Hepatocyte (in vitro differentiated cells): ENCODE results near the gene PDE11A. TPM values are rescaled to one million over a fixed set of nuclear protein-coding genes. Genes with fewer than 3 reads are reported as not detected.

Source experiments
- DNase-seq: peaks from one replicate; pipeline ENCODE4 v3.0.0-alpha.2; 2016; ENCODE audit warnings: low spot score
- H2AFZ ChIP-seq: fragments of 200-600 bp; sonication (generic); 2 replicates; pipeline ENCODE4 v1.6.0; 2016; ENCODE audit warnings: antibody characterized with exemption, mild to moderate bottlenecking
- H3K27ac ChIP-seq: fragments of 200-600 bp; sonication (generic); 2 replicates; pipeline ENCODE4 v1.5.1; 2016; ENCODE audit warnings: mild to moderate bottlenecking
- H3K27me3 ChIP-seq: fragments of 200-600 bp; sonication (generic); 2 replicates; pipeline ENCODE4 v1.6.1; 2016
- H3K36me3 ChIP-seq: fragments of 200-600 bp; sonication (generic); replicated peaks from 2 replicates; pipeline ENCODE4 v1.5.1; 2016; ENCODE audit warnings: low read depth; ENCODE audit not compliant: insufficient read depth
- H3K4me1 ChIP-seq: fragments of 200-600 bp; sonication (generic); 2 replicates; pipeline ENCODE4 v1.5.1; 2016; ENCODE audit warnings: mild to moderate bottlenecking, moderate library complexity; ENCODE audit not compliant: insufficient read depth
- H3K4me2 ChIP-seq: fragments of 200-600 bp; sonication (generic); 2 replicates; pipeline ENCODE4 v1.6.0; 2016
- H3K4me3 ChIP-seq: fragments of 200-600 bp; sonication (generic); 2 replicates; pipeline ENCODE4 v1.5.1; 2016; ENCODE audit warnings: mild to moderate bottlenecking
- H3K79me2 ChIP-seq: fragments of 200-600 bp; sonication (generic); 2 replicates; pipeline ENCODE4 v1.6.0; 2017; ENCODE audit warnings: mild to moderate bottlenecking
- H3K9me2 ChIP-seq: fragments of 200-600 bp; sonication (generic); replicated peaks from 2 replicates; pipeline ENCODE4 v1.6.0; 2017; ENCODE audit warnings: mild to moderate bottlenecking; ENCODE audit not compliant: insufficient read depth
- H3K9me3 ChIP-seq: fragments of 200-600 bp; sonication (generic); 2 replicates; pipeline ENCODE4 v1.5.1; 2016; ENCODE audit warnings: low read depth, mild to moderate bottlenecking
- H4K20me1 ChIP-seq: fragments of 200-600 bp; sonication (generic); 2 replicates; pipeline ENCODE4 v1.6.0; 2016; ENCODE audit warnings: mild to moderate bottlenecking; ENCODE audit not compliant: insufficient read depth, poor library complexity, severe bottlenecking
- CTCF ChIP-seq: fragments of 200-600 bp; sonication (generic); IDR thresholded peaks from 2 replicates; pipeline ENCODE4 v1.5.1; 2016; ENCODE audit warnings: antibody characterized with exemption, mild to moderate bottlenecking; ENCODE audit not compliant: poor library complexity
- EZH2 ChIP-seq: fragments of 200-600 bp; sonication (generic); IDR thresholded peaks from 2 replicates; pipeline ENCODE4 v1.6.1; 2016; ENCODE audit warnings: antibody characterized with exemption, mild to moderate bottlenecking, borderline replicate concordance
- EZH2phosphoT487 ChIP-seq: fragments of 200-600 bp; sonication (generic); IDR thresholded peaks from one replicate; pipeline ENCODE4 v1.6.1; 2018; ENCODE audit warnings: antibody characterized with exemption, mild to moderate bottlenecking, low read depth, moderate library complexity; ENCODE audit not compliant: unreplicated experiment, severe bottlenecking
- WGBS: methylation state at CpG from one replicate; pipeline ENCODE4 v1.1.6; 2016; ENCODE audit warnings: low lambda C conversion rate; ENCODE audit errors: missing lambda C conversion rate; 5-methylcytosine and 5-hydroxymethylcytosine counted together
- polyA plus RNA-seq: library from polyadenylated mRNA; unstranded; fragments of >200 nt; fragmentation: Nextera tagmentation; extraction: Ambion mirVana; gene quantifications from 2 replicates; pipeline ENCODE4 v1.2.1, GENCODE V29; 2016
- total RNA-seq: library from RNA; depleted of rRNA; stranded (reverse); fragments of >200 nt; gene quantifications from 2 replicates; pipeline ENCODE4 v1.2.3, GENCODE V29; 2014

PDE11A gene
- total and polyA plus RNA-seq, 2 experiments from 2014 or later, result 0.71 to 1.9 TPM

GRCh38 chr2:177617849-177618248 is 454.7 kb downstream of the PDE11A start:
- 92% methylated on average over 9 of the region's 9 CpGs for WGBS
- TF ChIP-seq EZH2phosphoT487 (no peak), CTCF (no peak), EZH2 (no peak)
- Histone ChIP-seq H3K36me3 (no peaks in the 10 kb centered on the region), H3K4me3 (peak overlapping the region; percentile 44), H2AFZ (peak overlapping the region; percentile 96), H3K4me2 (peak overlapping the region; percentile 76), H3K27me3 (no peaks in the 10 kb centered on the region), H3K9me3 (no peaks in the 10 kb centered on the region), H3K27ac (peak overlapping the region; percentile 96), H4K20me1 (no peaks in the 10 kb centered on the region), H3K9me2 (no peaks in the 10 kb centered on the region), H3K79me2 (peaks cover 4% of the 10 kb centered on the region), H3K4me1 (peaks cover 9% of the 10 kb centered on the region)
- no peak for DNase-seq

- no peaks in the 10 kb centered on the region for H3K36me3 ChIP-seq
- H3K9me3 ChIP-seq, result no peaks in the 10 kb centered on the region
- no peak overlapping the region for H3K4me3 ChIP-seq
- no peak for TF ChIP-seq EZH2phosphoT487
- TF ChIP-seq EZH2, result no peak
- no peak for TF ChIP-seq CTCF
- no peak for DNase-seq
- no peaks in the 10 kb centered on the region for H4K20me1 ChIP-seq
- H3K79me2 ChIP-seq, result peaks cover 4% of the 10 kb centered on the region
- no peaks in the 10 kb centered on the region for H3K27me3 ChIP-seq
- 96% methylated on average over 3 of the region's 3 CpGs for WGBS
- H3K27ac ChIP-seq, result no peak overlapping the region
- peaks cover 9% of the 10 kb centered on the region for H3K4me1 ChIP-seq
- no peaks in the 10 kb centered on the region for H3K9me2 ChIP-seq
- no peak overlapping the region for H2AFZ ChIP-seq
- H3K4me2 ChIP-seq, result no peak overlapping the region
These were observed 455.8 kb downstream of the PDE11A start for GRCh38 chr2:177616731-177617130.

GRCh38 chr2:177616066-177616465 is 456.5 kb downstream of the PDE11A start:
- no peak for DNase-seq
- no peak overlapping the region for H3K4me3 ChIP-seq
- H3K9me3 ChIP-seq, result no peaks in the 10 kb centered on the region
- H3K27ac ChIP-seq, result no peak overlapping the region
- H3K4me1 ChIP-seq, result peaks cover 9% of the 10 kb centered on the region
- H2AFZ ChIP-seq, result no peak overlapping the region
- no peak overlapping the region for H3K4me2 ChIP-seq
- no peaks in the 10 kb centered on the region for H3K9me2 ChIP-seq
- H3K36me3 ChIP-seq, result no peaks in the 10 kb centered on the region
- no peaks in the 10 kb centered on the region for H3K27me3 ChIP-seq
- peaks cover 4% of the 10 kb centered on the region for H3K79me2 ChIP-seq
- H4K20me1 ChIP-seq, result no peaks in the 10 kb centered on the region
- TF ChIP-seq EZH2phosphoT487 (no peak), EZH2 (no peak), CTCF (no peak)
- 74% methylated on average over 4 of the region's 4 CpGs for WGBS

- H3K27ac ChIP-seq, result no peak overlapping the region
- H3K4me3 ChIP-seq, result no peak overlapping the region
- H3K9me3 ChIP-seq, result no peaks in the 10 kb centered on the region
- WGBS, result 38% methylated on average over 4 of the region's 4 CpGs
- DNase-seq, result no peak
- no peaks in the 10 kb centered on the region for H3K27me3 ChIP-seq
- peaks cover under 1% of the 10 kb centered on the region for H3K4me1 ChIP-seq
- TF ChIP-seq CTCF (no peak), EZH2phosphoT487 (no peak), EZH2 (no peak)
- no peaks in the 10 kb centered on the region for H3K79me2 ChIP-seq
- H3K36me3 ChIP-seq, result no peaks in the 10 kb centered on the region
- H3K4me2 ChIP-seq, result no peak overlapping the region
- no peaks in the 10 kb centered on the region for H4K20me1 ChIP-seq
- no peaks in the 10 kb centered on the region for H3K9me2 ChIP-seq
- no peak overlapping the region for H2AFZ ChIP-seq
These were observed 459.9 kb downstream of the PDE11A start for GRCh38 chr2:177612659-177613058.
